A673 (cell line): ENCODE results near the gene FAM210B. TPM values are rescaled to one million over a fixed set of nuclear protein-coding genes. Genes with fewer than 3 reads are reported as not detected.

Source experiments
- BruUV-seq: library from RNA; stranded (reverse); fragments of 400-500 nt; replicated peaks from 2 replicates; lab custom pipeline; 2021; lab: Mats Ljungman, UMichigan
- CTCF ChIA-PET: fragments of 300-600 bp; sonication (Branson Sonifier 250); formaldehyde crosslinking; loops from one replicate; lab custom pipeline; 2022; ENCODE audit warnings: antibody characterized with exemption; lab: Charles Lee
- POLR2A ChIA-PET: fragments of 300-600 bp; sonication (Branson Sonifier 250); formaldehyde crosslinking; loops from one replicate; lab custom pipeline; 2022; ENCODE audit warnings: antibody characterized with exemption; ENCODE audit not compliant: low non-redundant PET; lab: Charles Lee
- DNase-seq: peaks from one replicate; pipeline ENCODE4 v3.0.0-alpha.2; 2015; ENCODE audit warnings: low spot score
- H3K27ac ChIP-seq: fragments of 200-600 bp; sonication (generic); 2 replicates; pipeline ENCODE4 v1.5.1; 2016; ENCODE audit warnings: mixed run types, low read depth, mild to moderate bottlenecking, mixed read lengths, antibody characterized with exemption, low read length; ENCODE audit not compliant: poor library complexity, severe bottlenecking
- H3K27me3 ChIP-seq: fragments of 200-600 bp; sonication (generic); replicated peaks from 2 replicates; pipeline ENCODE4 v1.6.1; 2017; ENCODE audit warnings: mixed run types, low read depth, mild to moderate bottlenecking, mixed read lengths, antibody characterized with exemption, low read length; ENCODE audit not compliant: insufficient read depth, poor library complexity
- H3K36me3 ChIP-seq: fragments of 200-600 bp; sonication (generic); 2 replicates; pipeline ENCODE4 v1.6.1; 2016; ENCODE audit warnings: mixed run types, mild to moderate bottlenecking, mixed read lengths, antibody characterized with exemption, low read length; ENCODE audit not compliant: insufficient read depth, poor library complexity, severe bottlenecking
- H3K4me1 ChIP-seq: fragments of 200-600 bp; sonication (generic); 2 replicates; pipeline ENCODE4 v1.6.1; 2017; ENCODE audit warnings: mixed run types, mild to moderate bottlenecking, mixed read lengths, antibody characterized with exemption, low read length; ENCODE audit not compliant: insufficient read depth, poor library complexity, severe bottlenecking
- H3K4me3 ChIP-seq: fragments of 200-600 bp; sonication (generic); 2 replicates; pipeline ENCODE4 v1.5.1; 2016; ENCODE audit warnings: low read depth, mixed run types, mild to moderate bottlenecking, mixed read lengths, low read length; ENCODE audit not compliant: poor library complexity, severe bottlenecking
- H3K9me3 ChIP-seq: fragments of 200-600 bp; sonication (generic); 2 replicates; pipeline ENCODE4 v1.6.1; 2016; ENCODE audit warnings: mixed run types, low read depth, mild to moderate bottlenecking, mixed read lengths, antibody characterized with exemption, low read length; ENCODE audit not compliant: poor library complexity, severe bottlenecking
- CTCF ChIP-seq: fragments of 300-800, 200-600 bp; sonication (generic); conservative IDR thresholded peaks from 2 replicates; pipeline ENCODE4 v1.5.1; 2017; ENCODE audit warnings: low read depth, mild to moderate bottlenecking, antibody characterized with exemption, low read length, moderate library complexity, mixed read lengths
- EZH2 ChIP-seq: fragments of 200-600 bp; sonication (generic); IDR thresholded peaks from 2 replicates; pipeline ENCODE4 v1.6.1; 2017; ENCODE audit warnings: borderline replicate concordance, low read depth, mild to moderate bottlenecking, mixed read lengths, antibody characterized with exemption, low read length; ENCODE audit not compliant: poor library complexity, severe bottlenecking
- intact Hi-C: fragments of 100-400 bp; cut with micrococcal nuclease; formaldehyde crosslinking; loops from one replicate; pipeline ENCODE4 v1.10.0; 2022; ENCODE audit not compliant: unreplicated experiment
- total RNA-seq: library from RNA; stranded (reverse); gene quantifications from 2 replicates; pipeline ENCODE4 v1.2.3, GENCODE V29; 2021

FAM210B gene
- total RNA-seq, 1 experiment from 2014 or later, result 5.5 TPM

DNA sequence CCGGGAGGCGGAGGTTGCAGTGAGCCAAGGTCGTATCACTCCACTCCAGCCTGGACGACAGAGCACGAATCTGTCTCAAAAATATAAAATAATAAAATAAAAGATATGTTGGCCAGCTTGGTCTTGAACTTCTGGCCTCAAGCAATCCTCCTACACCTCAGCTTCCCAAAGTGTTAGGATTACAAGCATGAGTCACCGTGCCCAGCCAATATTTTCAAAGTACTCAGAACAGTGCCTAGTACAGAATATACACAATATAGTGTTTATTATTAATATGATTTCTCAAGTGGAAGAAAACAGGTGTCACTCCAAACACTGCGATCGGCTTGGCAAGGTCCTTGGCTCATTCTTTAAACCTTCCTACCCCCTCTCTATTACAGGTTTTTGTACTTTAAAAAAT lies 3.1 kb downstream of the FAM210B start:
- DNase-seq, result no peak
- no peaks in the 10 kb centered on the region for H3K36me3 ChIP-seq
- intact Hi-C loops, result no loop called here
- no peaks in the 10 kb centered on the region for H3K27me3 ChIP-seq
- H3K4me1 ChIP-seq, result no peaks in the 10 kb centered on the region
- H3K9me3 ChIP-seq, result no peaks in the 10 kb centered on the region
- H3K27ac ChIP-seq, result no peak overlapping the region
- TF ChIP-seq CTCF (no peak), EZH2 (no peak)
- BruUV-seq, result no TSS peak
- ChIA-PET CTCF (no interaction called here), POLR2A (no interaction called here)
- no peak overlapping the region for H3K4me3 ChIP-seq

DNA sequence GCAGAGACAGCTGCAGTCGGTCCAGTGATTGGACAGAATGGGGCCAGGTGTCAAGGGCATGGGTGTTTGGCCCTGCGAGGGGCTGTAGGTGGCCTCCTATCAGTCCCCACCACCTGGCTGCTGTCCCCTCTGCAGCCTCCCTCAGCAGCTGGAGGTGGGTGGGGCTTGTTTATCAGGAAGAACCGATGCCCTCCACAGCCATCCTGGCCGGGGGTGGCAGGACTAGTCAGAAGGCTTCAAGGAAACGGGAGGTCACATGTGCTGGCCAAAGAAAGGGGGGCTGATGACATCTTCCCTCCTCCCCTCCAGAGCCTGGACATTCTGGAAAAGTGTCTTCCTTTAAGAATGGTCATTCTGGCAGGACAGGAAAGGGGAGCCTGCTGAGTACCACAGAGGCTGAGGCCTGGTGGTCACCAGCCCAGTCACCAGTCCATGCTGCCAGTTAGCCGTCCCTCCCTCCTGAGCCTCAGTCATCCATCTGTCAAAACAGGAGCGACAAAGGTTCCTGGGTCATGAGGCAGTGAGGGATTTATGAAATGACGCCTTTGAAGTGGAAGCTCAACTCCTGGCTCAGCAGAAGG lies 4.1 kb downstream of the FAM210B start:
- Histone ChIP-seq H3K36me3 (no peaks in the 10 kb centered on the region), H3K4me3 (no peak overlapping the region), H3K9me3 (no peaks in the 10 kb centered on the region), H3K4me1 (no peaks in the 10 kb centered on the region), H3K27me3 (no peaks in the 10 kb centered on the region), H3K27ac (no peak overlapping the region)
- CTCF ChIA-PET, result no interaction called here
- BruUV-seq, result no TSS peak
- TF ChIP-seq EZH2, result no peak
- no peak for TF ChIP-seq CTCF
- DNase-seq, result no peak
- intact Hi-C loops, result no loop called here
- POLR2A ChIA-PET, result no interaction called here

DNA sequence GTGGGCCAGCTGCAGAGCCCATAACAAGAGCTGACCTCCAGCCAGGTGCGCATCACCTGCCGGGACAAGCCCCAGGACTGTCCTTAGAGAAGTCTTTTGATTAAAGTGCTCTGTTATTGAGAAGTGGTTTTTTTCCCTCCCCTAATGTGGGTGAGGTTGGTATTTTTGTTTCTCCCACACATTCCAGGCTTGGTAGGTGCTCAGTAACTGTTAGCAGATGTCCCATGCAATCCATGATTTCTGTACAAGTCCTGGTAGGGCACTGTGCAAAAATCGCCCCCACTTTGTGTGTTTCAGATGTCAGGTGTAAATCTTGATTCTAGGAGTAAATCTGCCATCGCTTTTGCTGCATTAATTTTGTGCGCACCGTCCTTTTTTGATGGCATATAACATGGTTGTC lies 4.7 kb downstream of the FAM210B start:
- DNase-seq, result no peak
- ChIA-PET POLR2A (no interaction called here), CTCF (no interaction called here)
- intact Hi-C loops, result no loop called here
- Histone ChIP-seq H3K36me3 (peaks cover under 1% of the 10 kb centered on the region), H3K27me3 (no peaks in the 10 kb centered on the region), H3K27ac (no peak overlapping the region), H3K9me3 (no peaks in the 10 kb centered on the region), H3K4me3 (no peak overlapping the region), H3K4me1 (no peaks in the 10 kb centered on the region)
- TF ChIP-seq CTCF (no peak), EZH2 (no peak)
- BruUV-seq, result no TSS peak
